ENCODE measurements around the gene PGF.

DNA sequence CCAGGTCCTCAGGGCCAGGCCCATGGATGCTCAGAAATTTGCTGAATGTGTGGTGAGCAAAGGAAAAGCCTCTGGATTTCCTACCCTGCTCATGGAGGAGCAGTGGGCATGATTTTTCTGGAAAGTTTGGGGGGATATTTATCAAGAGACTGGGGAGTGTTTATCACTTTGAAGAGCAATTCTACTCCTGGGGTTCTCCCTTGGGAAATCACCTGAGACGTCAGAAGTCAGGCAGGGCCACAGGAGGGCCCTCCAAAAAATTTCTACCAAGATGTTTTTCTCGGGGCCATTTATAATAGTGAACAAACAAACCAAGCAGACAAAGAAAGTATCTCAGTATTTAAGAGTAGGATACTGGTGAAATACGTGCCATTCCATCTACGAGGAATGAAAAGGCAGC is 27.3 kb upstream of the PGF start:
- TF ChIP-seq POLR2AphosphoS5 (IDR thresholded peaks at IDR 0.05; ENCODE audit: low read depth, low read length), result no peak
- TF ChIP-seq POU2F2 (IDR thresholded peaks at IDR 0.05; ENCODE audit: low read depth, low read length), result no peak
- TF ChIP-seq POLR2A (IDR thresholded peaks at IDR 0.05; ENCODE audit: low read depth, low read length), result no peak
